GM12874 (cell line): ENCODE results near the gene STXBP6.

ENCODE experiments used
- TF ChIP-seq, protein P1 (sequence below): IDR thresholded peaks from 2 replicates; pipeline ENCODE4 v1.5.1; 2011; ENCODE audit warnings: low read depth, mild to moderate bottlenecking, control low read depth, low read length, moderate library complexity; ENCODE audit not compliant: insufficient read depth

The STXBP6 gene

DNA sequence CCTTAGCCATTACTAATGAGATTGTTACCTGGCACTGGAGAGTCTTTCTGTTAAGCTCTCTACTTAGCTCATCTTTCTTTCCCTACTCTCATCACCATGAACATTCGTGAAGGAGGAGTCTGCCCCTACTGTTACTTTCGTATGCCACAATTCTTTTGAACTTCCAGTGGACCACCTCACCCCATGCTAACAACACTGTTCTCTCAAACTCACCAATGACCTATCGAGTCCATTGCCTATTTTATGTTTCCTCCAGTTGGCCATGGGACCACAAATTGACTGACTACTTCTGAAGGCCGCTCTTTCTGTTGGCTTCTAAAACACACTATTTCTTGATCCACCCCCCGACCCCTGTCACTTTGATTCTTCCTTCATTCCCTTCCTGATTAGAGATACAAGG, 223.6 kb downstream of the STXBP6 start:
- TF ChIP-seq, protein P1, sequence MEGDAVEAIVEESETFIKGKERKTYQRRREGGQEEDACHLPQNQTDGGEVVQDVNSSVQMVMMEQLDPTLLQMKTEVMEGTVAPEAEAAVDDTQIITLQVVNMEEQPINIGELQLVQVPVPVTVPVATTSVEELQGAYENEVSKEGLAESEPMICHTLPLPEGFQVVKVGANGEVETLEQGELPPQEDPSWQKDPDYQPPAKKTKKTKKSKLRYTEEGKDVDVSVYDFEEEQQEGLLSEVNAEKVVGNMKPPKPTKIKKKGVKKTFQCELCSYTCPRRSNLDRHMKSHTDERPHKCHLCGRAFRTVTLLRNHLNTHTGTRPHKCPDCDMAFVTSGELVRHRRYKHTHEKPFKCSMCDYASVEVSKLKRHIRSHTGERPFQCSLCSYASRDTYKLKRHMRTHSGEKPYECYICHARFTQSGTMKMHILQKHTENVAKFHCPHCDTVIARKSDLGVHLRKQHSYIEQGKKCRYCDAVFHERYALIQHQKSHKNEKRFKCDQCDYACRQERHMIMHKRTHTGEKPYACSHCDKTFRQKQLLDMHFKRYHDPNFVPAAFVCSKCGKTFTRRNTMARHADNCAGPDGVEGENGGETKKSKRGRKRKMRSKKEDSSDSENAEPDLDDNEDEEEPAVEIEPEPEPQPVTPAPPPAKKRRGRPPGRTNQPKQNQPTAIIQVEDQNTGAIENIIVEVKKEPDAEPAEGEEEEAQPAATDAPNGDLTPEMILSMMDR: no peak

DNA sequence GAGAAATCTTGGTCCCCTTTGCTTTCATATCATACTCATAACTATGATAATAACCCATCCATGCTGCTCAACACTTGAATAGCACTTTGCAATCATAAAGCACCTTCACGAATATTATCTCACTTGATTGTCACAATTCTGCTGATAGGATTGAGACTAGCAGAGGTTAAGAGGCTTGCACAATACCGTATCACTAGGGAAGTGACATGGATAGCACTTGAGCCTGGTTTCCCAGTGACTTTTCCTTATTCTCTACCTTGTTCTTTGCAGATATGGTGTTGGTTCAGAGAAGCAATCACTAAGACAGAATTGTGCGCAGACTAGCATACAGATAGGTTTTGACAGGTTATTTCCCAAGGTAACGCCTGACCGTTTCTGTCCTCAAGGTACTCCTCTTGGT, 229.3 kb downstream of the STXBP6 start:
- TF ChIP-seq, protein P1: no peak

DNA sequence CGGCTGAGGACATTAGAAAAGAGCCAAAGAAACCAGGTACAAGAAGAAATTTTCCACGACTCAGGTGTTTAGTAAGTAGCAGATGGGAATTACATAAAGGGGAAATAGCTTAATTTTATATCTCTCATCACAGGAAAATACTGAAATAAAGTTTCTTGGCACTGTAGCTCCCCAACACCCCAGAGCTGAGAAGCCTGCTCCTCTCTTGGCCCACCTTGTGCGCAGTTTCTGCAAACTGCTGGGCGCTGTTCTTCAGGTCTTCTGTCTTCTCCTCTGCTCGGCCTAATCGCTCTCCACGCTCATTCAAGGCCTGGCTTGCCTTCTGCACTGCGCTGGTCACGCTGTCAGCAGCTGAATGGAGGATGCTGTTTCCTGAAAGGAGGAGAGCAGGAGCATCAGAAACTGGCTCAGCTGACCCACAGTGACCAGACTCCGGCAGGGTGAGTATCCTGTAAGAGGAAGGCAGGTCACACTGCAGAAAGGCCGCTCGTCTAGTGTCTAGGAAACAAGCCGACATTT, 231.1 kb downstream of the STXBP6 start:
- TF ChIP-seq, protein P1: no peak

DNA sequence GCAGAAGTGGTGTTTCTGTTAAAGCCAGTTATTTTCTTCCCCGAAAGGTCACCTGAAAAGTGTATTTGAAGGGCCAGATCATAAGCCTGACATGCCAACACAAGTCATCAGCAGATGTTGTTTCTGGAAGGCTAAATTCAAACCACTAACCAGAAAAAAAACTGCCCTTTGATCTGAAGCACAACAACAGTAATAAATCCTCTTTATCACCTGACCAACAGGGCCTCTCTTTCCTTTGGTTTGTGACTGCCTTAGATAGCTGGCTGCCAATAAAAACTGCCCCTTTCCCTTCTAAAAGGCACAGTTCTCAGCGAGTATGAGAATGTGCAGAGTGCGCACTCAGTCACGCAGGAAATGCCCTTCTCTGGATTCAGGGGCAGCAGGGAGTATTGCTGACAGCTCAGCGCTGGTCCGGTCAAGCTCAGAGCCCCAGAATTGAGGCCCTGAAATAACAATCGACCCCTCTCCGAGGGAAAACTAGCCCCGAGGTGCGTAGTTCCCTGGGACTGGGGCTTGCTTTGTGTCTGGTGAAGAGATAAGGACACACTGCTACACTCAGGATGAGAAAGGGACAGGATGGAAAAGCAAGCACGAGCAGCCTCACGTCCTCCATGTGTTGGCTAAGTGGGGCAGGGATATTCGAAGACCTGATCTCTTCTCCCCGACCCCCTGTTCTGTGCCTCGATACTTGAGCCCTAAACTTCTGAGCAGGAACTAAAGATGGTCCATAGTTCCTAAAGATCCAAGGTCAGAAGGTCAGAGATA, 231.7 kb downstream of the STXBP6 start:
- TF ChIP-seq, protein P1: no peak

DNA sequence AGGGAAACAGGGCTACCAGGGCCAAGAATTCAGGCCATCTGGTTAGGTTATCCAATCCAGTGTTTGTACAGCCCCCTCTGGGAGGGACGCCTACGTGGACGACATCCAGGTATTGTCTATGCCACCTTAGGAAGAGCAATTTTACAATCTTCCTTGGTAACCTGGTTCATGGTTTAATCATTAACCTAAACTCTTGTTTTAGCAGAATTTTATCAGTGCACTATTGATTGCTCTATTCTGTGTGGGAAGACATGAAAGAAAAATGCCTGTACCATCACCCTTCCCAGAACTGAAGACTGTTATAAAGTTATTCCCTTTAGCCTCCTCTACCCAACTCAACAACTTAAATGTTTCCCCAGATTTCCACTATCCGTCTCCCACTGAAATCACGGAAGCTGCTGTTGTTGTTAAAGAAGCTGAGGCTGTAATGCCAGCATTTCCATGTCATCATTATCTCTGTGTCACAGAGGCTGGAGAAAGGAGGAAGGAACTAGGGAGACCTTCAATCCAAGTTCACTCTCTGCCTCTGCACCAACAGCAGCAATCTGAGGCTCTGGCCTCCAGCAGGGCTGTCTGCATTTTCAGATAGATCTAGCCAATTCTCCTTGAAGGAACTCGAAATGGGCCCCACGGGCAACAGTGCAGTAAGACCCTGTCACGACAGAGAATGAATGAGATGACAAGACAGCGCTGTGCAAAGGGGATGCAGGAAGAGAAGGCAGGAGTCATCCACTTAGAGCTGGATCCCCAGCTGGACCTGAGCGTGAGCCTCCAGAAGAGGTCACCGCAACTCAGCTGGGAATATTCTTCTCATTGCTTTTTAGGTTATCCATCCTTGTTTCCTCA, 232.5 kb downstream of the STXBP6 start:
- TF ChIP-seq, protein P1: no peak

DNA sequence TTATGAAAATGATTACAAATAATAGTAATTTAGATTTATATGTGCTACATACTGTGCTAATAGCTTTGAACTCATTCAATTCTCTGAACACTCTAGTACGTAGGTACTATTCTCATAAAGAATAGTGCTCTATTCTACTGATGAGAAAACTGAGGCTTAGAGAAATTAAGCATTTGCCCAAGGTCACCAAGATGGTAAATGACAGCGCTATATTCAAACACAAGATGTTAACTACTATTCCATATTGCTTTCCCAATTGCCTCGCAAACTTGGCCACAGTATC, 233.1 kb downstream of the STXBP6 start:
- TF ChIP-seq, protein P1: no peak

DNA sequence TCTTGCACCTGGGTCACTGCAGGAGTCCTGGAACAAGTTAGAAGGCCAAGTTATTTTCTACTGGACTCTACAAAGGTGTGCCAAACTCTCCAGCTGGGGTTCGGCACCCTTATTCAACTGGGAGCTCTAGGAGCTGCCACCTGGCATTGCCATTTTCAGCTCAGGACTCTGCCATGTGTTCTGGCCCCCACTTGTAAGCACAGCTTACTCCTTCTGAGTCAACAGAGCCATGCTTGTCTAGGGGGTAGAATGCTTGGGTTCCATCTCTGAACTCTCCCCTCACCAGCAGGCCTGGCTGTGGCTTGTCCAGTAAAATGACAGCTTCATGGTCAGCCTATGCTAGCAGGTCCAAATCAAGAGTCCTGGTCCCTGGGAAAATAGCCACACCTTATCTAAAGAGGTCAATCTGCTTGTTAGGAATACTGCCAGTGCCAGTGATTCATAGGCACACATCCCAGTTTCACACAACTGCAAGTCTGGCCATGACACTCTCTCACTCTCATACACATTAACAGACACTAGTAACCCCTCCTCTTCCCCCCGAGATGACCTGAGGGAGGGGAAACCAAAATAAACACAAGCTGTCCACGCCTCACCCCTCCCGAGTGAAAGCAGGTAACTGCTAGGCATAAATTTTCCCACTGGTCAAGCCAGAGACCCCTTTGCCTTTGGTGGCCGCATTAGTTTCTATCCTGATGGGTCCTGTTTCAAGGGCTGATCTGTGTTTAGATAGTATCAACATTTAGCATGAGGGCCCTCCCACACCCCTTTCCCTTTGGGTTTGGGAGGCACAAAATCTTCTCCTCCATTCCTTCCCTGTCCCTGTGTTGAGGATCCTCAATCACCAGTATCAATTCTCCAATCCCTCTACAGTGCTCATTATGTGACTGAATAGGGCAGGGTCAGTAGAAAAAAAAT, 233.7 kb downstream of the STXBP6 start:
- TF ChIP-seq, protein P1: no peak
